SIG-M5 (cell line): Measurements from ENCODE around the gene SAMD10.
"Not testable (repeated sequence)": the region's sequence is repeated elsewhere in the genome, so short reads cannot be mapped to it uniquely, and the experiment has no call there.

ENCODE experiments used
- DNase-seq: peaks from one replicate; lab custom pipeline; 2025; lab: John Stamatoyannopoulos, UW

Gene SAMD10

DNA sequence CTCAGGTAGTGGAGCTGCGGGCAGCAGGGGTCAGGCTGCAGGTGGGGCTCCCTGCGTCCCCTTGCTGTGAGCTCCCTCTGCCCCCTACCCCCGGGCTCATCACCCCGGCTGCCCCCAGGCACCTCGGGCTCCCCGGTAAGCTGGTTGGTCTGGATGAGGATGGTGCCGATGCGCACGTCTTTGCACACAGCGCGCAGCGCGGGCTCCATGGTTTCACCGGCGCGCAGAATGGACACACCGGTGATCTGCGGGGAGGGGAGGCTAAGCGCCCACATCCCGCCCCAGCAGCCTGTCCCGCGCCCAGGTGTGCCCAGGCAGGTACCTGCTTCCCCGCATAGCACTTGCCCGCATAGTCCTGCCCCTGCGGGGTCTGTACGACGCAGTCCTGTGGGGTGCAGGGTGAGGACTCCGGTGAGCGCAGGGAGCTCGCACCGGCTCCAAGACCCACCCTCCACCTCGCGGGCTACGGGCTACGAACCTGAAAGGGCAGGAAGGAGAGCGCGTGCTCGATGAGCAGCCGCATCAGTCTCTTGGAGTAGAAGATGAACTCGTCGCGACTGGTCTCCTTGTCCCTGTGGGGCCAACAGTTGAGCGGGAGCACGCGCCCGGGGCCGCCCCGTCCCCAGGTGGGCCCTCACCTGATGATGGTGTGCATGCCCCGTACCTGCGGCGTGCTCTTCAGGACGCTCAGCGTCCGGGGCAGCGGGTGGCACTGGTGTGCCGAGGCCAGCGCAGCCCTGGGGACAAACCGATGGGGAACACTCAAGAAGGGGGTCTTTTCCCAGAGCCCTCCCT lies 38.8 kb downstream of the SAMD10 start:
- DNase-seq = no peak

DNA sequence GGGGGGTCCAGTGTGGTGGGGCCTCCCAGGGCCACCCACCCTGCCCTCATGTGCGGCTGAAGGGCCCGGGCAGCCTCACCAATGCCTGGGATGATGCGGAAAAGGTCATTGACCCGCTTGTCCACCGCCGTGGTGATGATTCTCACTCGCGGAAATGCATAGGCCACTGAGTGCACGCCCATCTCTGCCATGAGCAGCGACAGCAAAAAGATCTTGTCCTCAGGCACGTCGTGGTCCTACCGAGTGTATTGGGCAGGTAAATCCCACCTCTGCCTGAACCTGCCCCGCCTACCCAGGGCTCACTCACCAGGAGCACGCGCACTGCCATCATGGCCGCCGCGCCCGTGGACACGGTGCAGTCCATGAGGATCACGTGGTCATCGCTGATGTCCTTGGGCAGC lies 39.4 kb downstream of the SAMD10 start:
- DNase-seq = no peak

DNA sequence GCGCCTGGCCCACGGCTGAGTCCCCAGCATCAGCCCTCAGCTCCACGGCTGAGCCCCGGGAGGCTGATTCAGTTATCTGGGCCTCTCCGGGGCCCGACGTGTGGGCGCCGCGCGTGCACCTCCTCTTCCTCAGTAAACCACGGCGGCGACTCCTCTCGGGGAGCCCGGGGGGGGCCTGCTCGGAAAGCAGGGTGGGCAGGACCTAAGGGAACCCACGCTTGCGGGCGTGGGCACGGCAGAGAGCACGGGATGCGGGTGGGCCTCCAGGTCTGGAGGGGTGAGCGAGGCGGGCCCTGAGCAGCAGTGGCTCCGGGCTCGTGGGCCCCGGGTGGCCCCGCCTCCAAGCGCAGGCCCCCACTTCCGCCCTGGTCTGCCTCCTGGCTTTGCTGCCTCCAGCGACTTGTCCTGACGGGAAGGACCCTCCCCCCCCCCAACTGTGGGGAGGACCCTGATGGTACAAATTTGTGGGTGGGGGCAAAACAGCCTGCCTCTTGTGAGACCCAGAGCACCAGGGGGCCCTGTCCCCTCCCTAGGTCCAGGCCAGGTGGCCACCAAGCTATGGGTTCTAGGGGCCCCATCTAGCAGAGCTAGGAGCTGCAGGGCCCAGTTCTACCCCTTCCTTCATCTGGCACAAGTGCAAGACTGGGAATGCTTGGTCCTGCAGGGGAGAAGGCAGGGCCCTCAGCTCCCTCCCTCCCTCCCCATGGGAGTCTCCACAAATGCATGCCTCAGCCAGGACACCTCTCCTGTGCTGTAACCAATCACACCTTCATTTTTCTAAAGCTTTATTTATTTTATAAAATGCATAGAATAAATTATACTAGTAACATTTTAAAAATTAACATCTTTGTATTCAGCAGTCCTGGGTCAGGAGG lies 40.1 kb downstream of the SAMD10 start:
- DNase-seq = no peak

DNA sequence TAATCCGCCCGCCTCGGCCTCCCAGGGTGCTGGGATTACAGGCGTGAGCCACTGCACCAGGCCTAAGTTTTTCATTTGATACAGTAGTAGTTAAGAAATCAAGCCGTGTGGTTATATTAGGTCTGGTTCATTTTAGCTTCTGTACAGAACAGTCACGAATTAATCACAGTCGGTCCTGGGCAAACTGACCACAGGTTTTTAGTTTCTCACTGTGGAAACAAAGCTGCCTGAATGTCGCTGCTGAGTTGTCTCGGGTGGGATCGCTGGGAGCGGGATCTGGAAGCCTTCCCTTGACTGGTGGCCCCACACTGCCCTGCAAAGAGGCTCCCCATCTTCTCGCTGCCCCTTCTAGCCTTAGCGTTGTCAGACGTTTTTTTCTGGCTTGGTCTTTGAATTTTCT lies 41.8 kb downstream of the SAMD10 start:
- DNase-seq = no peak

DNA sequence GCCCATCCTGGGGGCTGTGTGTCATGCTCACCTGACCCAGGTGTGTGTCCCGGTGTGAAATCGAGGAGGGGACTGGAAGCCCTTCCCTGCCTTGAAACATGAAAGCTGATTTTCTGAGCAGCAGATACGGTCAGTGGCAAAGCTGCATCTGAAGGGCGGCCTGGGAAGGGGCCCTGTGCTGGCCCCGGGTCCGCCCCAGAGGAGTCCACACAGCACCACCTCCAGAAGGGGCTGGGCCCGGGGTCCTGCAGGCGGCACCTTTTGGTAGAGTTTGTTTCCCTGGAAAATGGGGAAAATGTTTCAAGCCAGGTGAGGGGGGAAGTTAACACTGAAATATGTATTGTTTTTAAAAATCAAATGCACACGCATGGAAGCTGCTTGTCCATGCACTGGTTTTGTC lies 44.0 kb downstream of the SAMD10 start:
- no peak for DNase-seq

DNA sequence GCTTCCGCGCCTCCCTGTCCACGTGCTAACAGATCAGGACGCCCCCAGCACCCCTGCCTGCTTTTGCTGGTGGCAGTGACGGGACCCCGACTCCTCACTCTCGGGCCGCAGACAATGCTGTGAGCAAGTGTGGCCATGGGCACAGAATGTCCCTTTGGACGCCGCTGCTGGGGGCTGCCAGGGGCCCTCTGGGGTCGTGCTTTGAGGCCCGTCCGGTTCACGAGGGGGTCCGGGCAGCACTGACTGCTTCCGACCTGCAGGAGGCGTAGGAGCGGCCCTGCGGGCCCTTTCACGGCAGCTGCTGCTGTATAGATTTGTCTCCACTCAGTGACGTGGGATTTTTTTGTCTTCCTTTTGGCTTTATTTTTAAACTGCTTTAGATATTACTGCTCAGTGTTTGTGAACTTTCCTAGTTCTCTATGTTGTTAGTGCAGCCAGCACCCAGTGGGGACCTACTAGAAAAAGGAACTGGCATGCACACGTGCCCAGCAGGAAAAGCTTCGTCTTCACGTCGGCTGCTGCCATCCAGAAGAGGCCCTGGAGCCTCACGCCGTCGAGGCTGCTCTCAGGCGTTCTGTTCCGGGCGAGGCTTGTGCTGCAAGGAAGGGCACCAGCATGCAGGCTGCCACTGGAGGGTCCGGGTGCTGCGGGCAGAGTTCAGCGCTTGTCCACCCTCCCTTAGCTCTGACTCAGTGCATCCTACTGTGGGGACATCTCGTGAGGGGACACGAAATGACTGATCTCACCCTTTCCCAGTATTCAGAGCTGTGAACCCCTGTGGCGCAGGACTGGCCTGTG lies 45.0 kb downstream of the SAMD10 start:
- no peak for DNase-seq

DNA sequence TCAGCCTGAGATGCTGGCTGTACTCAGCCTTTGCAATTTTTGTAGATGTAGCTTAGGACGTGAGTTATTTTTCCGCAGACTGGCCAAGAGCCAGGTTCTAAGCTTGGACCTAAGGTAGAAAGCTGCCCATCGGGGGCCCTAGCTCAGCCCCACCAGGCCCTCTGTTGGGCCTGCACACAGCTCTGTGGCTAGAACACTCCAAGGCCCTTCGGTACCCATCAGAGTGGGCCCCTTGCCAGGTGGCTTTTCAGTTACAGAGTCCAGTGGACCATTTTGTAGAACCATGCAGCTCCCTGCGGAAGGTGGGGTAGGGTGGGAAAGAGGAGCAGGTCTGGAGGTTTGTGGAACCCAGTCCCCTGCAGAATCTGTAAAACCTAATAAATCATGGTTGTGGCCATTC lies 45.8 kb downstream of the SAMD10 start:
- DNase-seq = no peak

DNA sequence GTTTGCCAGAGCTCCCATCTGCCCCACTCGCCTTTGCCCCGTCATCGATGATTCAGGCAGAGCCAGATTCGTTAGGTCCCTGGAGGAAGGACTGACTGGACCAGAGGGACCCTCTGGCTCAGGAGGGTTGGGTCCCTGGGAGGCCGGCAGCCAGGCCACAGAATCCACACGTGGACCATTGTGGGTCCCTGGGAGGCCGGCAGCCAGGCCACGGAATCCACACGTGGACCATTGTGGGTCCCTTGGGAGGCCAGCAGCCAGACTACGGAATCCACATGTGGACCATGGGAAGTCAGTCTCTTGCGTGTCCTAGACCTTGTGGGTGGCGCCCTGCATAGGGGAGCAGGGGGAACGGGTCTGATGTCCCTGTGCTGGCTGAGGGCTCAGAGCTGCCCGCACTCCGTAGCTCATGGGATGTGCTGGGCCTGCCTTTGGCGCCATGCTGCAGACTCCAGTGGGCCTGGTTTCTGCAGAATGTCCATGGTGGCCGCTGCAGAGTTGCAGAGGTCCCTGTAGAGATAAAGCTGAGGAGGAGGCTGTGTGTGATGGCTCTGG lies 46.8 kb downstream of the SAMD10 start:
- DNase-seq = no peak

DNA sequence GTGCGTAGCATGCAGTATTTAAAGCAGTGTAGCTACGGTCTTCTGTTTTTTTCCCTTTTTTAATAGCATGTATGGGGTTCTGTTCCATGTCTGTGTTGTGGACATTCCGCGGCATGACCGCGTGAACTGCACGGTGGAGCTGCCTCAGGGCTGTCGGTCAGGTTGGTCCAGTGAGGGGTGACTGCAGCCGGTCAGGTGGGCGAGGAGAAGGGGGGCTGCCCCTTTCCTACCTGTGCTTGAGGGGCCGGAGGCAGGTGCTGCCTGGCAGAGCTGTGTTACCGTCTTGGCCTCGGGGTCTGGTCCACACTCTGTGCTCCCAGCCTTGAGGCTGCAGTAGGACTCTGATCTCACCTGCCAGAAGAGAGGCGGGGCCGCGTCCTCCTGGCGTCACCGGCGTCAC lies 47.7 kb downstream of the SAMD10 start:
- no peak for DNase-seq

DNA sequence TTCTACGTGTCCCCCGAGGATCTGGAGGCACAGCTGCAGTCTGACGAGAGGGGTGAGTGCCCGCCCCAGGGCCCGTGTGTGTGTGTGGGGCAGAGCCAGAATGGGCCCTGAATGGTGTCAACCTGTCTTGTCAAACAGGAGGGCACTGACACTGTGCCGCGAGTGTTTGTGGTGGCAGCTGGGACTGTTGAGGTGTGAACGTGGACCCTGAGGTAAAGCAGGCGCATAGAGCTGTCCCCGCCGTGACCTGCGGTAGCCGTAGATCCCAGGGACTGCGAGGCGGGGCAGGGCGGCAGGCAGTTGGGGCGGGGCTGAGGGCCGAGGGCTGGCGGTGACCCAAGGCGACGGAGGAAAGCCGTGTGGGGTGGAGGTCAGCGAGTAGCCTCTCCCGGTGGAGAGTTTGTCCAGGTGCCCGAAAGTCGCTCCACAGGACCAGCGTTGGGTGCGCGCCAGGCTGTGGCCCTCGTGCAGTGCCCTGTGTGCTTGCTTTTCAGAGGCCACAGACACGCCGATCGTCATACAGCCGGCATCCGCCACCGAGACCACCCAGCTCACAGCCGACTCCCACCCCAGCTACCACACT lies 48.4 kb downstream of the SAMD10 start:
- no peak for DNase-seq

DNA sequence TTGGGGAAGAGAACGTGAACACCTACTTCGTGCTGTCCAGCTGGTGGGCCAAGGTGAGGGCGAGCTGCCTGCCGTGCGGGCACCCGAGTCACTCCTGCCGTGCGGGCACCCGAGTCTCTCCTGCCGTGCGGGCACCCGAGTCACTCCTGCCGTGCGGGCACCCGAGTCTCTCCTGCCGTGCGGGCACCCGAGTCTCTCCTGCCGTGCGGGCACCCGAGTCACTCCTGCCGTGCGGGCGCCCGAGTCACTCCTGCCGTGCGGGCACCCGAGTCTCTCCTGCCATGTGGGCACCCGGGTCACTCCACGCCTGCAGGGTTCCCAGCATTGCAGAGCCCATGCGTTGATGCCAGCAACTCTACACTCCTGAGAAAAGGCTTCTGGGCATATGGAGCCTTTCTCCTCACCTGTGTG lies 50.0 kb downstream of the SAMD10 start:
- not testable (repeated sequence) for DNase-seq

DNA sequence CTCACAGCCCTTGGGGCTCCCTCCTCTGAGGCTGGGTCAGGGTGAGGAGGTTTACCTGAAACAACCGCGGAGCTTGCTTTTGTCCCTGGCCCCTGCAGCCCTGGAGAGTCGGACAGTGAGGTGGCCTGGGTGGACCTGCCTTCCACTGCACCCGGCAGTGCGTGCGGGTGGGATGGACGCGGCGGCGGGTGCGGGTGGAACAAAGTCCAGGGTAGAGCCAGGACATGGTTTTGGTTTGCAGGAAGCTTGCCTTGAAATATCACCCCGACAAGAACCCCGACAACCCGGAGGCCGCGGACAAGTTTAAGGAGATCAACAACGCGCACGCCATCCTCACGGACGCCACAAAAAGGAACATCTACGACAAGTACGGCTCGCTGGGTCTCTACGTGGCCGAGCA lies 50.4 kb downstream of the SAMD10 start:
- DNase-seq = no peak

DNA sequence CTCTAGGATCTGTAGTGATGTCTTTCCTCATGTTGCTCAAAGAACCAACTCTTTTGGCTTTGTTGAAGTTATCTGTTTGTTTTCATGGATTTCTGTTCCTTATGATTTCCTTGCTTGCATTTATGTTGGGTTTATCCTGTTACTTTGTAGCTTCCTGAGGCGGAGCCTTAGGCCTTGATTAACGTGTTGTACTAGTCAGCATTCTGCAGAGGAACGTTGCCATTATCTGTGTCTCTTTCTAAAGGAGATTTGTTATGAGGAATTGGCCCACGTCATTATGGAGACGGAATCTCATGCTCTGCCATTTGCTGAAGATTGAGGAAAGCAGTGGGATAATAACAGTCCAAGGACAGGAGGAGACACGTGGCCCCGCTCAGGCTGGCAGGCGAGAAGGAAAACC lies 53.1 kb downstream of the SAMD10 start:
- no peak for DNase-seq

DNA sequence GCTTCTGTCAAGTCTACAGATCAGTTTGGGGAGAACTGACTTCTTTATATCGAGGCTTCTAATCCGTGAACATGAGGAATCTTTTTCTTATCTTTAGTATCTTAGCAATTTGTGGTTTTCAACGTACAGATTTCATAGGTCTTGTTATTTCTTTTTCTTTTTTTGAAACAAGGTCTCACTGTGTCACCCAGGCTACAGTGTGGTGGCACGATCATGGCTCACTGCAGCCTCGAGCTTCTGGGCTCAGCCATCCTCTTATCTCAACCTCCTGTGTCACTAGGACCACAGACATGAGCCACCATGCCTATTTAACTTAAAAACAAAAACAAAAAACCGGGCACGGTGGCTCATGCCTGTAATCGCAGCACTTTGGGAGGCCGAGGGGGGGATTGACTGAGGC lies 55.2 kb downstream of the SAMD10 start:
- no peak for DNase-seq
